Osteocyte (in vitro differentiated cells): Measurements from ENCODE around the gene TMEM119. TPM values are rescaled to one million over a fixed set of nuclear protein-coding genes. Genes with fewer than 3 reads are reported as not detected.
A peak's percentile ranks its signal among the peaks of the same experiment; 100 is the strongest.

Experiments used
- DNase-seq: peaks from one replicate; pipeline ENCODE4 v3.0.0; 2021; ENCODE audit warnings: mixed read lengths; ENCODE audit not compliant: unreplicated experiment; ENCODE audit errors: extremely low spot score
- H3K27ac Mint-ChIP-seq: one replicate; pipeline ENCODE4 v1.8.0; 2021; ENCODE audit warnings: mild to moderate bottlenecking, mixed read lengths; ENCODE audit not compliant: unreplicated experiment
- H3K27me3 Mint-ChIP-seq: one replicate; pipeline ENCODE4 v1.8.0; 2021; ENCODE audit warnings: mixed read lengths; ENCODE audit not compliant: unreplicated experiment
- H3K36me3 Mint-ChIP-seq: one replicate; pipeline ENCODE4 v1.8.0; 2021; ENCODE audit warnings: mixed read lengths; ENCODE audit not compliant: unreplicated experiment
- H3K4me1 Mint-ChIP-seq: one replicate; pipeline ENCODE4 v1.8.0; 2021; ENCODE audit warnings: mixed read lengths; ENCODE audit not compliant: unreplicated experiment
- H3K4me3 Mint-ChIP-seq: one replicate; pipeline ENCODE4 v1.8.0; 2021; ENCODE audit warnings: mild to moderate bottlenecking, moderate library complexity, mixed read lengths; ENCODE audit not compliant: unreplicated experiment
- H3K9me3 Mint-ChIP-seq: one replicate; pipeline ENCODE4 v1.8.0; 2021; ENCODE audit warnings: mixed read lengths; ENCODE audit not compliant: unreplicated experiment
- CTCF ChIP-seq: fragments of 200-600 bp; sonication (generic); IDR thresholded peaks from 2 replicates; pipeline ENCODE4 v1.5.0; 2021; ENCODE audit warnings: antibody characterized with exemption, mild to moderate bottlenecking, moderate library complexity
- total RNA-seq: library from RNA; stranded (reverse); gene quantifications from 2 replicates; pipeline ENCODE4 v1.2.1, GENCODE V29; 2021

TMEM119 gene
- total RNA-seq, 1 donor from 2014 or later = 54.0 TPM

DNA sequence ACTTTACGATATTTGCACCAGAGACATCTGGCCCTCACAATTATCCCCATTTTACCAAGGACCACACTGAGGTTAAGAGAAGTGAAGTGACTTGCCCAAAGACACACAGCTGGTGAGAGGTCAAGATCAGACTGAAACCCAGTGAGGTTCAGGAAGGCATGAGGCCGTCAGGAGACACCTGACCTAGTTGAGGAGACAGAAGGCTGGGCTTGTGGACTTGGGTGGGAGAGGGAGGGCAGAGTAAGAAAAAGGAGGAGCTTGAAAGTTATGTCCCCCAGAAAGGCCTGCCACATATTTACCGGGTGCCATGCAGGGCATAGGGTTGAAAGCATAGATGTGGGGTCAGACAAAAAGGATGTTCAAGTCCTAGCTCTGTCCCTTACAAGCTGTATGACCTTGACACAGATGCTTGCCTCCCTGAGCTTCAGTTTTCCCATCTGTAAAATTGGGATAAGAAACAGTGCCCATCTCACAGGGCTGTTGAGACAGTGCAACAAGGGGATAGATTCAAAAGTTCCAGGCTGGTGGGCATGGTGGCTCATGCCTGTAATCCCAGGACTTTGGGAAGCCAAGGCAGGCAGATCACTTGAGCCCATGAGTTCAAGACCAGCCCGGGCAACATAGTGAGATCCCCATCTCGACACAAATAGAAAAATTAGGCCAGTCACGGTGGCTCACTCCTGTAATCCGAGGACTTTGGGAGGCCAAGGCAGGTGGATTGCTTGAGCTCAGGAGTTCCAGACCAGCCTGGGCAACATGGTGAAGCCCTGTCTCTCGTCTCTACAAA is 29.4 kb upstream of the TMEM119 start:
- no peak for TF ChIP-seq CTCF
- DNase-seq = no peak
- Mint-ChIP-seq H3K27ac (no peak overlapping the region), H3K36me3 (no peaks in the 10 kb centered on the region), H3K4me3 (no peak overlapping the region), H3K9me3 (no peaks in the 10 kb centered on the region), H3K27me3 (no peaks in the 10 kb centered on the region), H3K4me1 (peaks cover 39% of the 10 kb centered on the region)

DNA sequence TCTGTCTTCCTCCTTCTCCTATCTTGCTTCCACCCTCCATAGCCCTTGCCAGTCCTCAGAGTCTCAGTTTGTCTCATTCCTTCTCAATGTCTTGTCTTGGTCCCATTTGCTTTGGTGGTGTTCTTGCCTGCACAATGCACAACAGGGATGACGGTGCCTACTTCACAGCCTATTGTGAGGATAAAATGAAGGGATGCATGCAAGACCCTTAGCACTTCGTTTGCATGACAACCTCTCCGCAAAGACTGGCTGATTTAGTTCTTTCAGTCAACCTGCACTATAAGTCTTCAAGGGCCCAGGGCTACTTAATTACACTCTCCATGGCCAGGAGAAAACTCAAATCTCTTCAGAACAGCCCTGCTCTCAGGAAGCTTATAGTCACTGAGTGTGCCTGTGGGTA is 27.3 kb upstream of the TMEM119 start:
- H3K27ac Mint-ChIP-seq = no peak overlapping the region
- no peaks in the 10 kb centered on the region for H3K9me3 Mint-ChIP-seq
- TF ChIP-seq CTCF = no peak
- no peak overlapping the region for H3K4me3 Mint-ChIP-seq
- DNase-seq = no peak
- H3K27me3 Mint-ChIP-seq = no peaks in the 10 kb centered on the region
- peaks cover 22% of the 10 kb centered on the region for H3K4me1 Mint-ChIP-seq
- no peaks in the 10 kb centered on the region for H3K36me3 Mint-ChIP-seq

- no peak for DNase-seq
- Mint-ChIP-seq H3K4me1 (peaks cover 12% of the 10 kb centered on the region), H3K27me3 (no peaks in the 10 kb centered on the region), H3K27ac (no peak overlapping the region), H3K9me3 (no peaks in the 10 kb centered on the region), H3K36me3 (no peaks in the 10 kb centered on the region), H3K4me3 (no peak overlapping the region)
- no peak for TF ChIP-seq CTCF
Observed at GRCh38 chr12:108623577-108623976, 25.7 kb upstream of the TMEM119 start.

- no peak for TF ChIP-seq CTCF
- Mint-ChIP-seq H3K36me3 (no peaks in the 10 kb centered on the region), H3K4me1 (peaks cover 12% of the 10 kb centered on the region), H3K9me3 (no peaks in the 10 kb centered on the region), H3K27me3 (no peaks in the 10 kb centered on the region), H3K4me3 (no peak overlapping the region), H3K27ac (peak overlapping the region; percentile 70)
- no peak for DNase-seq
Observed at GRCh38 chr12:108622921-108623514, 25.1 kb upstream of the TMEM119 start.

DNA sequence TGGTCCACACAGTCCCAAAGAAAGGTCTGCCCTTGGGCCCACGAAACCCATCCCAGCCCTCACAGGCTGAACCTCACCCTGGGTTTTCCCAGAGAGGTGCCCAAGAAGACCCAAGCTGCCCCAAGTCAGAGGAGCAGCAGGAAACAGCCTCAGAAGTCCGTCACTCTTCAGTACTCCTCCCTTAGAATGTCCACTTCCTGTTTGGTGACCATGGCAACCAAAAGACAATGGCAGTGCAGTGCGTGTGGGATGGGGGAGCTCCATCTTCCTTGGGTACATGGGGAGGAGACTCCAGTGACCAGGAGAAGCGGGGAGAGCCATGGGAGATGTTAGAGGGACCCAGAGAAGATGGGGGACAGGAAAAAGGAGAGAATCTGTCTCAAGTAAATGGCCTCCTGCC is 24.5 kb upstream of the TMEM119 start:
- Mint-ChIP-seq H3K4me3 (no peak overlapping the region), H3K36me3 (no peaks in the 10 kb centered on the region)
- DNase-seq = no peak

More for the DNA sequence above, 24.5 kb upstream of the TMEM119 start:
- peaks cover 13% of the 10 kb centered on the region for H3K4me1 Mint-ChIP-seq
- H3K27ac Mint-ChIP-seq = peak overlapping the region; percentile 70
- H3K9me3 Mint-ChIP-seq = no peaks in the 10 kb centered on the region
- TF ChIP-seq CTCF = no peak
- H3K27me3 Mint-ChIP-seq = no peaks in the 10 kb centered on the region
